ENCODE data around the gene OBSL1. TPM values are rescaled to one million over a fixed set of nuclear protein-coding genes. Genes with fewer than 3 reads are reported as not detected.
A peak's percentile ranks its signal among the peaks of the same experiment; 100 is the strongest.

The OBSL1 gene
- total and polyA plus RNA-seq, 2 donors (not counting 3 experiments of a cell fraction or from before 2014, with no cell fraction given), result 16.7 to 20.7 TPM

DNA sequence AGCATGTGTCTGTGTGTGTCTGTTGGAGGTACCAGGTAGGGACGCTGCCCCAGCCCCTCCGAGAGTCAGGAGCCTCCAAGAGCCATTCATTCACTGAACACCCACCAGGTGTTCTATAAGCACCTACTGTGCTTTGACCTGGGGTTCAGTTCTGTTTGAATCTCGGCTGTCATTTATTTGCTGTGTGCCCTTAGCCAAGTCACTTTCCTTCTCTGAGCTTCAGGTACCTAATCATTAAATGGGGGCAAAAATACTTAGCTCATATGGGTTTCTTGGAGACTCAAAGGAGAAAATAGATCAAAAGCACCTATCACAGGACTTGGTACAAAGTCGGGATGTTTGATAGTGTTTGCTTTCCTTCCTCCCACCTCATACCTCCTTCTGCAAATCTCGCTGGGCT, 43.9 kb downstream of the OBSL1 start:
- peaks cover 58 to 63% of the 10 kb centered on the region in 2 experiments for H3K27me3 ChIP-seq (ENCODE audit: control insufficient read depth in 2 of 2, insufficient read depth in 2 of 2, low read length in 2 of 2)
- H3K4me3 ChIP-seq (replicated peaks in 1 of 3; ENCODE audit: insufficient read depth in 1 of 3, low read depth in 1 of 3, low read length in 3 of 3), result no peak overlapping the region
- TF ChIP-seq JUN (IDR thresholded peaks at IDR 0.05; ENCODE audit: borderline replicate concordance, insufficient read depth, insufficient read length, low read depth) (no peak), EZH2 (IDR thresholded peaks at IDR 0.05; ENCODE audit: borderline replicate concordance, low read depth, low read length, severe bottlenecking) (peak; percentile 44), MYC (IDR thresholded peaks at IDR 0.05; ENCODE audit: low read depth, low read length) (no peak)
- no peak overlapping the region for H3K9ac ChIP-seq (replicated peaks; ENCODE audit: extremely low read depth, insufficient read depth, low read length)
- no peaks in the 10 kb centered on the region for H3K79me2 ChIP-seq (ENCODE audit: control insufficient read depth, insufficient read depth, low read length)
- ChIA-PET CTCF (interaction anchor here (1.3 to 12.6 kb wide), 9 partner anchors 10 to 498 kb away, joined by 3 to 731 read pairs (median 52); partner anchors contain the start of gene GMPPA), POLR2A (no interaction called here)
- no peaks in the 10 kb centered on the region for H3K4me1 ChIP-seq (ENCODE audit: control insufficient read depth, extremely low read depth, insufficient read depth, low read length)
- intact Hi-C loops (cut with micrococcal nuclease), result no loop called here
- H3K4me2 ChIP-seq (ENCODE audit: insufficient read depth, low read length), result no peak overlapping the region
- FAIRE-seq (no peak), DNase-seq (ENCODE audit: low read depth, low spot score) (no peak)
- H4K20me1 ChIP-seq (replicated peaks; ENCODE audit: control insufficient read depth, extremely low read depth, insufficient read depth, low read length), result no peaks in the 10 kb centered on the region
- H2AFZ ChIP-seq (ENCODE audit: low read depth, low read length), result no peak overlapping the region
- no TSS peak for BruUV-seq (replicated peaks)
- H3K27ac ChIP-seq (ENCODE audit: insufficient read depth, low read depth, low read length), result no peak overlapping the region
- no peaks in the 10 kb centered on the region for H3K9me1 ChIP-seq (replicated peaks; ENCODE audit: control insufficient read depth, extremely low read depth, insufficient read depth, low read length)
- dilution Hi-C loops (cut with MboI; ENCODE audit: extremely low pct_ligation_motif_present, low sequenced_read_pairs), result no loop called here
- H3K9me3 ChIP-seq (replicated peaks; ENCODE audit: control insufficient read depth, insufficient read depth, low read length), result no peaks in the 10 kb centered on the region
- H3K36me3 ChIP-seq (ENCODE audit: control insufficient read depth in 2 of 2, extremely low read depth in 1 of 2, insufficient read depth in 2 of 2, low read length in 2 of 2), result no peaks in the 10 kb centered on the region

DNA sequence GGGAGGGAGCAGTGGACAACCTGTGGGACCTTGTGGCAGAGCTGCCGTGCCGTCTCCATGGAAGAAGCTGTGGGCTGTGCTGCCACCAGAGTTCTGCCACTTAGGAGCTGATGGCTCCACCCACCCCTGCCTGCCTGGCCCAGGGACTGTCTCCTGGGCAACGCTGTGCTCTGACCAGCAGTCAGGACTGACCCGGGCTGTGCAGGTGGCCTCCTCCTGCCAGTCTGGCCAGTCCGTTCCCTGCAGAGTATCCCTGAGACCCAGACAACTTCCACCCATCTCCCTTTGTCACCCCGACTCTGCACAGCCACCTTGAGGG, 44.3 kb downstream of the OBSL1 start:
- no peaks in the 10 kb centered on the region for H3K9me1 ChIP-seq (replicated peaks; ENCODE audit: control insufficient read depth, extremely low read depth, insufficient read depth, low read length)
- ChIA-PET CTCF (interaction anchor here (1.3 to 12.6 kb wide), 9 partner anchors 9 to 497 kb away, joined by 3 to 731 read pairs (median 52); partner anchors contain the start of gene GMPPA), POLR2A (no interaction called here)
- no peaks in the 10 kb centered on the region for H3K36me3 ChIP-seq (ENCODE audit: control insufficient read depth in 2 of 2, extremely low read depth in 1 of 2, insufficient read depth in 2 of 2, low read length in 2 of 2)
- no peaks in the 10 kb centered on the region for H3K79me2 ChIP-seq (ENCODE audit: control insufficient read depth, insufficient read depth, low read length)
- DNase-seq (ENCODE audit: low read depth, low spot score) (no peak), FAIRE-seq (no peak)
- TF ChIP-seq, protein P1, sequence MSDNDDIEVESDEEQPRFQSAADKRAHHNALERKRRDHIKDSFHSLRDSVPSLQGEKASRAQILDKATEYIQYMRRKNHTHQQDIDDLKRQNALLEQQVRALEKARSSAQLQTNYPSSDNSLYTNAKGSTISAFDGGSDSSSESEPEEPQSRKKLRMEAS (IDR thresholded peaks at IDR 0.05; ENCODE audit: insufficient read depth, insufficient read length), result no peak
- no peak for TF ChIP-seq JUN (IDR thresholded peaks at IDR 0.05; ENCODE audit: borderline replicate concordance, insufficient read depth, insufficient read length, low read depth)
- TF ChIP-seq MYC (IDR thresholded peaks at IDR 0.05; ENCODE audit: low read depth, low read length), result no peak
- no peak for TF ChIP-seq FOS (IDR thresholded peaks at IDR 0.05; ENCODE audit: borderline replicate concordance, insufficient read depth, low read length)
- no peak for TF ChIP-seq GATA2 (IDR thresholded peaks at IDR 0.05; ENCODE audit: insufficient read depth, insufficient read length, low read depth, low read length)
- no peak for TF ChIP-seq EZH2 (IDR thresholded peaks at IDR 0.05; ENCODE audit: borderline replicate concordance, low read depth, low read length, severe bottlenecking)
- no peak for TF ChIP-seq POLR2AphosphoS5 (IDR thresholded peaks at IDR 0.05; ENCODE audit: insufficient read depth, low read depth, low read length)
- TF ChIP-seq, protein P2, sequence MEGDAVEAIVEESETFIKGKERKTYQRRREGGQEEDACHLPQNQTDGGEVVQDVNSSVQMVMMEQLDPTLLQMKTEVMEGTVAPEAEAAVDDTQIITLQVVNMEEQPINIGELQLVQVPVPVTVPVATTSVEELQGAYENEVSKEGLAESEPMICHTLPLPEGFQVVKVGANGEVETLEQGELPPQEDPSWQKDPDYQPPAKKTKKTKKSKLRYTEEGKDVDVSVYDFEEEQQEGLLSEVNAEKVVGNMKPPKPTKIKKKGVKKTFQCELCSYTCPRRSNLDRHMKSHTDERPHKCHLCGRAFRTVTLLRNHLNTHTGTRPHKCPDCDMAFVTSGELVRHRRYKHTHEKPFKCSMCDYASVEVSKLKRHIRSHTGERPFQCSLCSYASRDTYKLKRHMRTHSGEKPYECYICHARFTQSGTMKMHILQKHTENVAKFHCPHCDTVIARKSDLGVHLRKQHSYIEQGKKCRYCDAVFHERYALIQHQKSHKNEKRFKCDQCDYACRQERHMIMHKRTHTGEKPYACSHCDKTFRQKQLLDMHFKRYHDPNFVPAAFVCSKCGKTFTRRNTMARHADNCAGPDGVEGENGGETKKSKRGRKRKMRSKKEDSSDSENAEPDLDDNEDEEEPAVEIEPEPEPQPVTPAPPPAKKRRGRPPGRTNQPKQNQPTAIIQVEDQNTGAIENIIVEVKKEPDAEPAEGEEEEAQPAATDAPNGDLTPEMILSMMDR (IDR thresholded peaks at IDR 0.05; ENCODE audit: extremely low read depth in 1 of 2, insufficient read depth in 1 of 2, low read depth in 1 of 2, low read length in 2 of 2), result no peak
- no peak for TF ChIP-seq POLR2A (IDR thresholded peaks at IDR 0.05; ENCODE audit: low read depth, low read length)
- no peak overlapping the region for H3K27ac ChIP-seq (ENCODE audit: insufficient read depth, low read depth, low read length)
- dilution Hi-C loops (cut with MboI; ENCODE audit: extremely low pct_ligation_motif_present, low sequenced_read_pairs), result no loop called here
- H3K4me3 ChIP-seq (replicated peaks in 1 of 3; ENCODE audit: insufficient read depth in 1 of 3, low read depth in 1 of 3, low read length in 3 of 3), result no peak overlapping the region
- H3K4me1 ChIP-seq (ENCODE audit: control insufficient read depth, extremely low read depth, insufficient read depth, low read length), result no peaks in the 10 kb centered on the region
- H3K4me2 ChIP-seq (ENCODE audit: insufficient read depth, low read length), result no peak overlapping the region
- no peaks in the 10 kb centered on the region for H4K20me1 ChIP-seq (replicated peaks; ENCODE audit: control insufficient read depth, extremely low read depth, insufficient read depth, low read length)
- H3K27me3 ChIP-seq (ENCODE audit: control insufficient read depth in 2 of 2, insufficient read depth in 2 of 2, low read length in 2 of 2), result peaks cover 61 to 63% of the 10 kb centered on the region in 2 experiments
- no peak overlapping the region for H3K9ac ChIP-seq (replicated peaks; ENCODE audit: extremely low read depth, insufficient read depth, low read length)
- BruUV-seq (replicated peaks), result no TSS peak
- intact Hi-C loops (cut with micrococcal nuclease), result no loop called here
- H2AFZ ChIP-seq (ENCODE audit: low read depth, low read length), result no peak overlapping the region
- no peaks in the 10 kb centered on the region for H3K9me3 ChIP-seq (replicated peaks; ENCODE audit: control insufficient read depth, insufficient read depth, low read length)

Measured in endothelial cell of umbilical vein (primary cell).